ENCODE data around the gene PC.
A peak's percentile ranks its signal among the peaks of the same experiment; 100 is the strongest.

Gene PC

GRCh38 chr11:66879000-66879399 lies 79.2 kb downstream of the PC start:
- Histone ChIP-seq H3K27me3 (peaks cover 0 to 4% of the 10 kb centered on the region in 2 donors), H3K9me3 (no peaks in the 10 kb centered on the region), H3K4me1 (peaks cover 0 to 30% (median 0%) of the 10 kb centered on the region in 4 donors), H3K4me3 (no peak overlapping the region), H3K36me3 (no peaks in the 10 kb centered on the region), H3K27ac (no peak overlapping the region)
- DNase-seq, result no peak
- intact Hi-C loops (cut with DNase I; ENCODE audit: low total_unique reads), result no loop called here
- no peak for TF ChIP-seq CTCF (IDR thresholded peaks at IDR 0.05)

- DNase-seq, result peak in 1 of 2 donors; percentile 63
- intact Hi-C loops (cut with DNase I; ENCODE audit: low total_unique reads), result no loop called here
Observed at GRCh38 chr11:66878474-66878873, 79.7 kb downstream of the PC start.

GRCh38 chr11:66877588-66878385 lies 80.4 kb downstream of the PC start:
- DNase-seq, result no peak
- H3K36me3 ChIP-seq, result no peaks in the 10 kb centered on the region
- intact Hi-C loops (cut with DNase I; ENCODE audit: low total_unique reads), result no loop called here
- peaks cover 0 to 30% (median 0%) of the 10 kb centered on the region in 4 donors for H3K4me1 ChIP-seq
- no peak overlapping the region for H3K4me3 ChIP-seq
- TF ChIP-seq CTCF (IDR thresholded peaks at IDR 0.05), result no peak
- H3K27ac ChIP-seq, result no peak overlapping the region
- no peaks in the 10 kb centered on the region for H3K9me3 ChIP-seq
- peaks cover 0 to 4% of the 10 kb centered on the region in 2 donors for H3K27me3 ChIP-seq

More at GRCh38 chr11:66878474-66878873, 79.7 kb downstream of the PC start:
- peaks cover 0 to 30% (median 0%) of the 10 kb centered on the region in 4 donors for H3K4me1 ChIP-seq
- H3K27me3 ChIP-seq, result peaks cover 0 to 4% of the 10 kb centered on the region in 2 donors
- no peak overlapping the region for H3K4me3 ChIP-seq
- no peak for TF ChIP-seq CTCF (IDR thresholded peaks at IDR 0.05)
- no peaks in the 10 kb centered on the region for H3K36me3 ChIP-seq
- H3K9me3 ChIP-seq, result no peaks in the 10 kb centered on the region
- no peak overlapping the region for H3K27ac ChIP-seq

- Histone ChIP-seq H3K4me1 (peaks cover 0 to 19% (median 0%) of the 10 kb centered on the region in 4 donors), H3K36me3 (peaks cover 2 to 11% (median 5%) of the 10 kb centered on the region in 3 donors), H3K27ac (no peak overlapping the region), H3K9me3 (no peaks in the 10 kb centered on the region), H3K27me3 (peaks cover 0 to under 1% of the 10 kb centered on the region in 2 donors), H3K4me3 (no peak overlapping the region)
- intact Hi-C loops (cut with DNase I; ENCODE audit: low total_unique reads), result no loop called here
- no peak for TF ChIP-seq CTCF (IDR thresholded peaks at IDR 0.05)
- DNase-seq, result no peak
Observed at GRCh38 chr11:66875378-66875777, 82.8 kb downstream of the PC start.

GRCh38 chr11:66874232-66874631 lies 84.0 kb downstream of the PC start:
- intact Hi-C loops (cut with DNase I; ENCODE audit: low total_unique reads), result no loop called here
- Histone ChIP-seq H3K9me3 (no peaks in the 10 kb centered on the region), H3K27me3 (no peaks in the 10 kb centered on the region), H3K4me3 (no peak overlapping the region), H3K27ac (no peak overlapping the region), H3K4me1 (peaks cover 0 to 8% (median 0%) of the 10 kb centered on the region in 4 donors), H3K36me3 (peaks cover 7 to 22% (median 10%) of the 10 kb centered on the region in 3 donors)
- no peak for TF ChIP-seq CTCF (IDR thresholded peaks at IDR 0.05)
- no peak for DNase-seq

Measured in tibial artery (tissue), 4 donors.